GM19438 (cell line): ENCODE results near the gene NCOA3.
"Not testable (repeated sequence)": the region's sequence is repeated elsewhere in the genome, so short reads cannot be mapped to it uniquely, and the experiment has no call there.

Experiments
- ATAC-seq: cut with Tn5 transposase; IDR thresholded peaks from one replicate; pipeline ENCODE4 v1.9.1; 2021; ENCODE audit warnings: low read depth; ENCODE audit not compliant: unreplicated experiment

NCOA3 gene

GRCh38 chr20:47466704-47467459, 34.8 kb upstream of the NCOA3 start:
- no peak for ATAC-seq

GRCh38 chr20:47468290-47469050, 33.2 kb upstream of the NCOA3 start:
- ATAC-seq: no peak

DNA sequence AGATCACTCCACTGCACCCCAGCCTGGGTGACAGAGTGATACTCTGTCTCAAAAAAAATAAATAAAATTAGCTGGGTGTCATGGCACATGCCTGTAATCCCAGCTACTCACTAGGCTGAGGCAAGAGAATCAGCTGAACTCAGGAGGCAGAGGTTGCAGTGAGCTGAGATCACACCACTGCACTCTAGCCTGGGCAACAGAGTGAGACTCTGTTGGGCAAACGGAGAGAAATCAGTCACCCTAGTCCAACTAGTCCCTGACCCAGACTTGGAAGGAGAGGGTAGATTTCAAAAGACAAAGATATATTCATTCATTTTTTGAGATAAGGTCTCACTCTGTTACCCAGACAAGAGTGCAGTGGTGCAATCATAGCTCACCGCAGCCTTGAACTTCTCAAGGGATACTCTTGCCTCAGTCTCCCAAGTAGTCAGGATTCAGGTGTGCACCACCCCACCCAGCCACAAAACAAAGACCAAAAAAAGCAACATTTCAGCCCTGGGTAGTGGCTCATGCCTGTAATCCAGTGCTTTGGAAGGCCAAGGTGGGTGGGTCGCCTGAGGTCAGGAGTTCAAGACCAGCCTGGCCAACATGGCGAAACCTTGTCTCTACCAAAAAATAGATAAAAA, 26.2 kb upstream of the NCOA3 start:
- no peak for ATAC-seq

GRCh38 chr20:47476452-47476851, 25.2 kb upstream of the NCOA3 start:
- ATAC-seq: no peak

DNA sequence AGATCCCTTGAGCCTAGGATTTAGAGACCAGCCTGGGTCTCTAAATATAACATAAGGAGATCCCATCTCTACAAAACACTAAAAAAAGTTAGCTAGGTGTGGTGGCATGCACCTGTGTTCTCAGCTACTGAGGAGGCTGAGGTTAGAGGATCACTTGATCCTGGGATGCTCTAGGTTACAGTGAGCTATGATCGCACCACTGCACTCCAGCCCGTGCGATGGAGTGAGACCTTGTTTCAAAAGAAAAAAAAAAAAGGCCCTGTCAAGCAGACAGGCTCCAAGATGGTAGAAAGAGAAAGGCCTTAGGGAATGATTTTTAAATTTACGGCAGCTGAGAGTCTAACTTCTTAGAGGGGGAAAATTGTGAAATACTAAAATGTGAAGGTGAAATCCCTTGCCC, 22.6 kb upstream of the NCOA3 start:
- no peak for ATAC-seq

DNA sequence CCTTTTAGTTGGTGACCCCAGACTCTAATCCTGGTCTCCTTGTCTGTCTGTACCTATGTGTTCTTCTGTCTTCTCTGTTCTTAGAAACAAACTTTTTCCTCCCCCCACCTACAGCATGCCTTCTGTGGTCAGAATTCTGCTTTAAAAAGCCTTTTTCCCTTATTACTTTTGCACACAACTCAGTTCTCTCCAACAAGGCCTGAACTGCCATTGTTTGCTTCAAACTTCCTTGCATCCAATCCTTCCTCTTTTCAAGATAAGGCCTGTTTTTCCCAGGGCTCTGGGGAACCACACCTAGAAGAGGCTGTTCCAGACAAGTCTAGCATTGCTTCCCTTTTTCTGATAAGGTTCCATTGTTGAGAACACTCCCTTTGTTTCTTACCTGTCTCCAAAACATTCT, 22.2 kb upstream of the NCOA3 start:
- ATAC-seq: no peak

DNA sequence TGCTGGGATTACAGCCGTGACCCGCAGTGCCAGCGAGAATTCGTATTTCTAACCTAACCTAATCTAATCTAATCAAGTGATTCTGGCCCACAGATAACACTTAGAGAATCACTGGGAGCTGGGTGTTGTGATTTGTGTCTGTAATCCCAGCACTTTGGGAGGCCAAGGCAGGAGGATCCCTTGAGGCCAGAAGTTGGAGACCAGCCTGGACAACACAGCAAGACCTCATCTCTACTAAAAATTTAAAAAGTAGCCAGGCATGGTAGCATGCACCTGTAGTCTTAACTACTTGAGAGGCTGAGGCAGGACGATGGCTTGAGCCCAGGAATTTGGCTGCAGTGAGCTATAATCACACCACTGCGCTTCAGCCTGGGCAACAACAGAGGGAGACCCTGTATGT, 21.4 kb upstream of the NCOA3 start:
- ATAC-seq: no peak

- no peak for ATAC-seq
Observed at GRCh38 chr20:47480705-47481104, 21.0 kb upstream of the NCOA3 start.

- ATAC-seq: no peak
Observed at GRCh38 chr20:47481330-47482216, 20.1 kb upstream of the NCOA3 start.

DNA sequence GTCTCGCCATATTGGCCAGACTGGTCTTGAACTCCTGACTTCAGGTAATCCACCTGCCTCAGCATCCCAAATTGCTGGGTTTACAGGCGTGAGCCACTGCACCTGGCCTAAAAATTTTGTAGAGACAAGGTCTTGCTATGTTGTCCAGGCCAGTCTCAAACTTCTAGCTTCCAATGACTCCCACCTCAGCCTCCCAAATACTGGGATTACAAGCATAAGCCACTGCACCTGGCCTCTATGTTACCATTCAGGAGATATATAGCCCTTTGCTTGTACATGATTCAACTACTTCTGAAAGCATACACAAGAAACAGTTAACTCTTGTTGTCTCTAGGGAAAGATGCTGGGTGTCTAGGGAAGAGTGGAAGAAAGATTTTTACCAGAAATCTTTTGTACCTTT, 19.0 kb upstream of the NCOA3 start:
- no peak for ATAC-seq

DNA sequence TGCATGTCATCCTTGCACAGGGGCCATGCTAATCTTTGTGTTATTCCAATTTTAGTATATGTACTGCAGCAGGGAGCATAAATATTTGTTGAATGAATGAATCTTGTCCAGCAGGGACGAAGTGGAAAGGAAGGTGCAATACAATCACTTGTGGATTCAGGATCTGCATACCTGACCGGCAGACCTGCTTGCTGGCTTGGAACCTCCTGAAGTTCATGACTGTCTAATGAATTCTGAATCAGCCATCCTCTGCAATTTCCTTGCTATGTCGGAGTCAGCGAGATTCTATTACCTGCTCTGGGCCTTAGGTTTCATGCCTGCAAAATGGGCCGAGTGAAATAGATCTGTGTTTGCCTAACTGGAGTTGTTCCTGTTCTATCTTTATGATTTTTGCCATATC, 17.4 kb upstream of the NCOA3 start:
- no peak for ATAC-seq

DNA sequence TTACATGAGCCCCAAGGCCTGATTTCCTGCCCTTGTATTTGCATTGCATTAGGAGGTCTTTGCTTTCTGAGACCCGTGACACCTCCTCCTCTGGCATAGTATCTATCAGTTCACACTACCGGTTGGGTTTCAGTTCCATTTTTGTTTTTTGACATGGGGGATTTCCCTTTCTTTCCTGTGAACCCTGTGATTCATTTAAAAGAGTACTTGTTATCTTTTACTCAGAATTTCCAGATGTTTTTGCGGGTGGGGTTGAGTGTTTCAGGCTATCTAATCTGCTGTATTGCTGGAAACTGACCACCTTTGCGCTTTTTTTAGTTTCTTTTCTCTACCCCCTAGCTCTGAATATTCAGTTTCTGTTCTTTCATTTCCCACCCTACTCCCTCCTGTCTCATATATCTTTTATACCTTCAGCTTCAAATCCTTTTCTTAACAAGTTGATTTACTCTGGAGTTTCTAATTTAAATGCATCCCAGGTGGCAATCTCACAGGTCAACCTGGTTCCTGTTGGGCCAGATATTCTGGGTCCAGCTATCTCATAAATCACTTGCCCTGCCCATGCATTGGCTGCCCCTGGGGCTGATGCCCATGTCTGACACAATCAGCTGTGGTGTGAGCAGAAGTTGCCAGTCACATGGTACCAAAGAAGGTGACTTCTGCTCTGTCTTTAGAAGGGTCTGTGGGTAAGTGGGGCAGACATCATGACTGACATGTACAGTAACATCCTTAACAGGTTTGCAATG, 14.3 kb upstream of the NCOA3 start:
- ATAC-seq: peak; percentile 60

- ATAC-seq: no peak
Observed at GRCh38 chr20:47489448-47489872, 12.2 kb upstream of the NCOA3 start.

DNA sequence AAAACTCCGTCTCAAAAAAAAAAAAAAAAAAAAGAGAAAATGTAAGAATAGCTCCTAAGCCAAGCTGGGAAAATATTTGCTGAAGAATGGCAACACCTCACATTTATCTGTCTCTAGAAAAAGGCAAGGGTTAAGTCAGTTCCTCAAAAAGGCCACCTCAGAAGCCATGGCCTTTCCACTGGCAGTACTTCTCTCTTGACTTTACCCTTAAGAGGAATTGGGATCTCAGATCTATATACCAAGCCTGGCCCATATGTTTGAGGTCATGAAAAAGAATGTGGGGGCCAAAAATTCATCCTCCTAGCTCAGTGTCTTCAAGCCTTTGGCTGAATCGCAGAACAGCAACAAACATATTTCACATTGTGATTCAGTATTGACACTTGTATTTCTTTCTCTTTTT, 10.9 kb upstream of the NCOA3 start:
- ATAC-seq: no peak

DNA sequence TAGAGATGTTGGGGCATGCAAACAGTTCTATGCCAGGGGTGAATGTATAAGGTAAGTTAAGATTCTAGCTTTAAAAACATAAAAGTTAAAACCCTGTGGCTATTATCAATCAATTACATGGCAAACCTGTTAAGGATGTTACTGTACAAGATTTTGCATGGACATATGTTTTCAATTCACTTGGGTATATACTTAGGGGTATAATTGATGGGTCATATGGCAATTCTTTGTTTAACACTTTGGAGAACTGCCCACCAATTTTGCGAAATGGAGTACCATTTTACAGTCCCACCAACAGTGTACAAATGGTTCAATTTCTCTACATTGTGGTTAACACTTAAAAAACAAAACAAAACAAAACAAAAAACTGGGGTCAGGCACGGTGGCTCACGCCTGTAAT, 9.4 kb upstream of the NCOA3 start:
- no peak for ATAC-seq

- no peak for ATAC-seq
Observed at GRCh38 chr20:47493175-47493962, 8.3 kb upstream of the NCOA3 start.

DNA sequence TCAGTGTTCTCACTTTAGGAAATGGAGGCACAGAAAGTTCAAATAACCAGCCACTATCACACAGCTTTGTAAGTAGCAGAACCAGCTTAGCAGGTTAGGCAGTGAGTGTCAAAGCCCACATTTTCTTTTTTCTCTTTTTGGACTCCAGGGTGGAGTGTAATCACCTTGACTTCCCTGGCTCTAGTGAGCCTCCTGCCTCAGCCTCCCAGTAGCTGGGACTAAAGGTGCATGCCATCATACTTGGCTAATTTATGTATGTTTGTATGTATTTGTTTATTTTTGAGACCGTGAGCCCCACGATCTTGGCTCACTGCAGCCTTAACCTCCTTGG, 7.8 kb upstream of the NCOA3 start:
- no peak for ATAC-seq

DNA sequence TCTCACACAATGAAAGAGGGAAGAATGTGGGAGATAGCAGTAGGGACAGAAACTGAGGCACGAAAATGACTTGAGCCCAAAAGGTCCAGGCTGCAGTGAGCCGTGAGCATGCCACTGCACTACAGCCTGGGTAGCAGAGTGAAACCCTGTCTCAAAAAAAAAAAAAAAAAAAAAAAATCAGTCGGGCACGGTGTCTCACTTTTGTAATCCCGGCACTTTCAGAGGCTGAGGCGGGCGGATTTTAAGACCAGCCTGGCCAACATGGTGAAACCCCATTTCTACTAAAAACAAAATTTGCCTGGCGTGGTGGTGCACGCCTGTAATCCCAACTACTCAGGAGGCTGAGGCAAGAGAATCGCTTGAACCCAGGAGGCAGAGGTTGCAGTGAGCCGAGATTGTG, 7.1 kb upstream of the NCOA3 start:
- ATAC-seq: not testable (repeated sequence)

GRCh38 chr20:47496118-47496517, 5.6 kb upstream of the NCOA3 start:
- no peak for ATAC-seq
